ENCODE results near the gene DMD. TPM values are rescaled to one million over a fixed set of nuclear protein-coding genes. Genes with fewer than 3 reads are reported as not detected.
"Not testable (repeated sequence)": the region's sequence is repeated elsewhere in the genome, so short reads cannot be mapped to it uniquely, and the experiment has no call there.

Gene DMD
- total RNA-seq, 2 donors from 2014 or later: 0.43 to 2.0 TPM

DNA sequence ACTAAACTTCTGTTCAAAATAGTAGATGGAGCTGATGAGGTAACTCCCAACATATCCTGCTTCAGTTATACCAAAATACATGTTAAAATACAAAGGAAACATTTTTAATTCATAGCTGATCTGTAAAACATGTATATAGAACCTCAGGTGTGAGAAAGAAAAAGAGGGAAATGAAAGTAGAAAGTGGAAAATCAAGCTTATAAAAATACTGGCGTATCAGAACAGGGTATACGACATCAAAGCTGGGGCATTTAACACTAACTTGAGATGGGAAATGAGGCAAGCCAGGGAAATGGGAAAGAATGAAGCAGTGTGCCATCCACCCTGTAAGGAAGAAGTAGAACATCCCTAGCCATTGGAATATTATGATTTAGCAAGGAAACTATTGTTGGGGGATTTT is 767.5 kb downstream of the DMD start:
- ATAC-seq: no peak
- Mint-ChIP-seq H3K36me3 (no peaks in the 10 kb centered on the region), H3K27ac (no peak overlapping the region), H3K9me3 (peaks cover 6 to 8% of the 10 kb centered on the region in 2 donors)
- DNase-seq (ENCODE audit: low spot score in 2 of 2): no peak

DNA sequence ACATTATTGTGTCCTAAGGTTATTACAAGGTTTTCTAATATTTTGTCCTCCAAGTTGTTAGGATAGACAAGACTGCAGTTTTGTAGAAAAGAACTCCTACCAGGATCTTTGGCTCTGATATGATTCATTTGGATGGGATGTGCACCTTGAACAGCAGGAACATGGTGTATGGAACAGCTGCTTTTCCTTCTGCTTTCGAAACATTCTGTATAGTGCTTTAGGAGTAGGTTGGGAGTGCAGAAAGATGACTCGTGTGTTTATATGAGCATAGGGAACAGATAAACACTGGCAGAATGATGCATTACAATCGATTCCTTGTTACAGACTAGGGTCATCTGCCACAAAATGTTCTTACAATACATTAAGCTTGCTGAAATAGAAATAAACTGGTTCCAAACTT is 790.1 kb downstream of the DMD start:
- Mint-ChIP-seq H3K27ac (no peak overlapping the region), H3K9me3 (peaks cover 0 to 6% of the 10 kb centered on the region in 2 donors), H3K36me3 (no peaks in the 10 kb centered on the region)
- no peak for ATAC-seq
- DNase-seq (ENCODE audit: low spot score in 2 of 2): no peak

DNA sequence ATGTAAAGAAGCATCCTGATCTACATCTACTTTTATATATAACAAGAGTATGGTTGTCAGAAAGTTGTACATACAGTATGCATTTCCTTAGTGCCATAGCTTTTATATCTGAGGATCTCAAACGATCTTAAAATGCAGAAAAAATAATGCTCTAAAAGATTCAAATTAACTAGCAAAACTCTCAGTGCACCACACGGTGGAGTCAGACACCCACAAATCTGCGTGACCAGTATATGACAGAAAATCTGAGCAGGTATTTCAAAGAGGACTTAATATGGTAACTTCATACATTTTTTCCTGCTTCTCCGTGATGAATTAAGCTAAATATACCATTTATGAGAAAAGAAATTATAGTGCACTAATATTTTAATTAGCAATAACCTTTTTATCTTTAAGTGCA is 803.0 kb downstream of the DMD start:
- no peak for DNase-seq (ENCODE audit: low spot score in 2 of 2)
- Mint-ChIP-seq H3K9me3 (no peaks in the 10 kb centered on the region), H3K27ac (no peak overlapping the region), H3K36me3 (no peaks in the 10 kb centered on the region)
- no peak for ATAC-seq

DNA sequence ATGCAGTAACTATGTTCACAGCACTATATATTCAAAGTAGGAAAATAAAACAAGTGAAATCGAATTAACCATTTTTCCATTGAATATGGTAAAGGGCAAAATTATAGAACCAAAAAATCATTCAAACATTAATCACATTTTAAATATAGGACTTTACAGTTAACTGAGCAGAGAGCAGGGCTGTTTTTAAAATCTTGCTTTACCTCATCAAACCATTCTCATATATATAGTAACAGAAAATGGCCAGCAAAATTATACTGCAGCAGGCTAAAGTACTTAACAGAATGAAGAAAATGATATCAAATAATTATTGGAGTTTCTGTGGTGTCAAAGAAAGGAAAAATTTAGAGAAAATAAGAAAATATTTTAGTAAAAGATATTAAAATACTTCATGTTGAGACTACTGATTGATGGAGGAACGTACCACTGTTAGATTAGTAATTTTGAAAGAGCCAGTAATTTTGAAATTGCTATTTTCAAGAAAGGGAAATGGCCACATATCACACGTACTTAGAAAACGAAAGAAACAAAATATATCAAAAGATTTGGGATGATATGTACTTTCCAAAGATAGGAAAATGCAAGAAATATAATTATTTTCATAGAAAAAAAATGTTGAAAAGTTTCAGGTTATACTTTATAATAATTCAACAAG is 813.7 kb downstream of the DMD start:
- no peaks in the 10 kb centered on the region for H3K36me3 Mint-ChIP-seq
- no peak overlapping the region for H3K27ac Mint-ChIP-seq
- no peaks in the 10 kb centered on the region for H3K9me3 Mint-ChIP-seq
- DNase-seq (ENCODE audit: low spot score in 2 of 2) (no peak), ATAC-seq (no peak)

DNA sequence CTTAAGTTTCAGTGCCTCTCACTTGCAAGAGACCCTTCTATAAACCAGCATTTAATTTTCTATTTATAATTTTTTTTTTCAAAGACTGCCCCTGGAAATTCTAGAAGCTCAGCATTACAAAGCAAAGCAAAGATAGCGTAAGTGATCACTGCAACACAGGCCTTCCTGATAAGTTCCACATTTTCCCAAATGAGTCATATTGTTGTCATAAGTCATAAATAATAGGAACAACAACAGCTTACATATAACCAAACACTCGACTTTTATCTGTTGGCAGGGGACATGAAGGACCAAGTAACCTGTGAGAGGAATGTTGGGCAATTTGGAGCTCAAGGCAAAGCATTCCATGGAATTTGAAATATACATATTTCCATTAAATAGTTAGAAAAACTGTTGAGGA is 815.5 kb downstream of the DMD start:
- no peaks in the 10 kb centered on the region for H3K9me3 Mint-ChIP-seq
- no peak for ATAC-seq
- H3K27ac Mint-ChIP-seq: no peak overlapping the region
- H3K36me3 Mint-ChIP-seq: no peaks in the 10 kb centered on the region
- DNase-seq (ENCODE audit: low spot score in 2 of 2): no peak

DNA sequence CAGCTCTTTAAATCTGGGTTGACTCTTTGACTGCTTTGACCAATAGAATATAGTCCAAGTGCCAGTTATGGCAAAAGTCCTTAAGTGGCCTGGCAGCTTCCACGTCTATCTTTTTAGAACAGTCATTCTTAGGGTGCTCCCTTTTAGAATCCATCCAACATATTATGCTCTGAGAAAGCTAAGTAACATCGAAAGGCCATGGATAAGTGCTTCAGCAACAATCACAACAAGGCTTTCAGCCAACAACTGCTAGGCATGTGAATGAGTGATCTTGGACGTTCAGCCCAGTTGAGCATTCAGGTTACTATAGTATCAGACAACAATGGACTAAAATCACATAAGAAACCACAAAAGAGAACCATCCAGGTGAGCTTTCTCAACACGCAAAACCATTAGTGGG is 818.7 kb downstream of the DMD start:
- no peak overlapping the region for H3K27ac Mint-ChIP-seq
- DNase-seq (ENCODE audit: low spot score in 2 of 2) (no peak), ATAC-seq (no peak)
- H3K36me3 Mint-ChIP-seq: no peaks in the 10 kb centered on the region
- H3K9me3 Mint-ChIP-seq: no peaks in the 10 kb centered on the region

DNA sequence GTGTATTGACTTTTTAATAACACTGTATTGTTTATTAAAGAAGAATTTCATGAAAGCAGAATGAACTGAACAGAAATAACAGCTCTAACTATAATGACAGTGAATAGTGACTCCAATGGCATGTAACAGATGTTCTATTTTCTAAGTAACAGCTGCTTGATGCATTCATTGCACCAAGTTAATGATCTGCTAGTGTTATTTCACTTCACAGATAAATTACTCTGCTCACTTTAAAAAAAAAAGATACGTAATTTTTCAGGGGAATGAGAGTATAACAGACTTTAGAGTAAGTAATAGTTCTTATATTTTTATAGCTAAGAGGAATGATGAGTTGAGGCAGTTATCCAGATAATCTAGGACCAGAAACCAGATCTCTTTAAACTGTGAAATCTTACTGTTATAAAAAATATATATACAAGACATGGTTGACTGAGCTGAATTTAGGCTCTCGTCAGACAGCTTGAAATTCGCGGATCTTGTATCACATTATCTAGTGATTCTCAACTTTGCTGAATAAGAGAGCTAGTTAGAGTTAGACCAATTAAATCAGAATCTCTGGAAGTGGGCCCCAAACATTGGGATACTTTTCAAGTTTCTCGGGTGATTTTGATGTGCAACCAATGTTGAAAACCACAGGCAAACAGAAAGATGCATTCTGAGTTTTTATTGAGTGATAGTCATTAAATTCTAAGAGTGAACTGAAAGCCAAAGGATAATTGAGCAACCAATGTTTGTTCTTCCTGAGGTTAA is 840.7 kb downstream of the DMD start:
- DNase-seq (ENCODE audit: low spot score in 2 of 2) (no peak), ATAC-seq (no peak)
- Mint-ChIP-seq H3K36me3 (no peaks in the 10 kb centered on the region), H3K27ac (no peak overlapping the region), H3K9me3 (no peaks in the 10 kb centered on the region)

DNA sequence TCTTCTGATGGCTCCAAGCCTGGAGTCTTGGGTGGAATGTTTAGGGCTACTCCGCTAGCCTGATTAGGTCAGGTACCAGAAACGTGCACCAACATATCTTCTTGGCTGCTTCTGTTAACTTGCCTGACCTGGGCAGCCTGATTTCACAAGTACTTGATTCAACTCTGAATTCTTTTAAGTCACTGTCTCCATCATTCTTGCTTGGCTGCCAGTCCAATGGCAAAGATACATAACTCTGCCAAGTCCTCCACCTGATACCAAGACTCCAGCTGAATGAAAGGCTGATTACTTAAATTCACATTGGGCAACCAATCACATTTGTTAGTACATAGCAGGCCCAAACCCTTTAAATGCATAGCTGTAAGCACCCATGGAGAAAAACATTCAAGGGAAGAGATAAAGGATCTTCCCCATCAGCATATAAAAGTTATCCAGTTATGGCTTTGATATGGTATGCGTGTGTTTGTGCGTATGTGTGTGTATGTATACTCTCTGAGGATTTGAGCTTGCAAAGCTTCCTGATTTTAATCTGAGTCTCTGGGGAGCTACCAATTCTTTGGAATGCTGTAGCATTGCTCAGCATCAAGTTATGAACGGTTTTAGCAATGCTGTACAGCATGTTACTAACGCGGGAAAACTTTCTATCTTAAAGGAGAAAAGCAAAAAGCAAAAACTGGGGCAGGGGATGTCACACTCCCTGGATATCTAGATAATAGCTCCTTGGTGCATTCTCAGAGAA is 917.2 kb downstream of the DMD start:
- no peak for ATAC-seq
- Mint-ChIP-seq H3K27ac (no peak overlapping the region), H3K9me3 (peaks cover 4 to 7% of the 10 kb centered on the region in 2 donors), H3K36me3 (no peaks in the 10 kb centered on the region)
- no peak for DNase-seq (ENCODE audit: low spot score in 2 of 2)

DNA sequence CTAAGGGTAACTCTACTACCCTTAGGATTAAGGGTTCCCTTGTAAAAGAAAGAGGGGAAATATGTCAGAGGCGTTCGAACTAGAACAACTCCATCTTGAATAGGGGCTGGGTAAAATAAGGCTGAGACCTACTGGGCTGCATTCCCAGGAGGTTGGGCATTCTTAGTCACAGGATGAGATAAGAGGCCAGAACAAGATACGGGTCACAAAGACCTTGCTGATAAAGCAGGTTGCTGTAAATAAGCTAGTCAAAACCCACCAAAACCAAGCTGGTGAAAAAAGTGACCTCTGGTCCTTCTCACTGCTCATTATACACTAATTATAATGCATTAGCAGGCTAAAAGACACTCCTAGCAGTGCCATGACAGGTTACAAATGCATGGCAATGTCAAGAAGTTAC is 922.0 kb downstream of the DMD start:
- Mint-ChIP-seq H3K36me3 (no peaks in the 10 kb centered on the region), H3K9me3 (peaks cover 4 to 7% of the 10 kb centered on the region in 2 donors), H3K27ac (no peak overlapping the region)
- no peak for ATAC-seq
- no peak for DNase-seq (ENCODE audit: low spot score in 2 of 2)

DNA sequence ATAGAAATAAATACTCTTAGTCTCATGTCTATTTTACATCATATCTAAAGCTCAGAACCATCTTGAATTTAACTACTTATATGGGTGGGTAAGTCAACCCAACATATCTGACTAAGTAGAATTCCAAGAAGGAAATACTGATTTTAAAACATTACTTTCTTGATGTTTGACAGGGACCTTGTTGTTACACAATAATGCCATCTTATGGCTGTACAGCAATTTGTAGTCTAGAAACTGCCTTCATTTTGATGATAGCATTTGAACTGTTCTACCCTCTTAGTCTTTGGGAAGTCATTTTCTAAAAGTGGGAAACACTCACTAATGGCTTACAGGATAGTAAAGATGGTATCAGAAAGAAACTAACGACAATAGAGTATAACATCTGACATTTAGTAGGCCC is 929.5 kb downstream of the DMD start:
- ATAC-seq (no peak), DNase-seq (ENCODE audit: low spot score in 2 of 2) (no peak)
- Mint-ChIP-seq H3K9me3 (peaks cover 6% of the 10 kb centered on the region in 2 donors), H3K27ac (no peak overlapping the region), H3K36me3 (no peaks in the 10 kb centered on the region)

DNA sequence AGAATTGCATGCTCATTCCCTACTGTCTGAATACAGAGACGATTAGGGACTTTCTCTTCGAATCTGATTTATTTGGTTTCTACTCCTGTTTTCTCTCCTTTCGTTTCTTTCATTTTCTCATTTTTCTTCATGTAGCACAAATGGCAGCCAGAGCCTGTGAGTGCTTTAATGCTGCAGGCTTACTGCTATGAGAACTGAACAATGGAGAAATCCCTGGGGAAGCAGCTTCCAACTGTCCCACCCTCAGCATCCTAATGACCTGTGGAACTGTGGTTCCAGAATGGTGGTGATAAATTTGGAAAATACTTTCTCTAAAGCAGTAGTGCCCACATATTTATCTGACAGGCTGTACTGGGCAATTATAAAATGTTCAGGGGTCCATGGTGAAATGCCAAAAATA is 930.4 kb downstream of the DMD start:
- no peak overlapping the region for H3K27ac Mint-ChIP-seq
- no peak for ATAC-seq
- H3K9me3 Mint-ChIP-seq: peaks cover 6% of the 10 kb centered on the region in 2 donors
- no peak for DNase-seq (ENCODE audit: low spot score in 2 of 2)
- no peaks in the 10 kb centered on the region for H3K36me3 Mint-ChIP-seq

DNA sequence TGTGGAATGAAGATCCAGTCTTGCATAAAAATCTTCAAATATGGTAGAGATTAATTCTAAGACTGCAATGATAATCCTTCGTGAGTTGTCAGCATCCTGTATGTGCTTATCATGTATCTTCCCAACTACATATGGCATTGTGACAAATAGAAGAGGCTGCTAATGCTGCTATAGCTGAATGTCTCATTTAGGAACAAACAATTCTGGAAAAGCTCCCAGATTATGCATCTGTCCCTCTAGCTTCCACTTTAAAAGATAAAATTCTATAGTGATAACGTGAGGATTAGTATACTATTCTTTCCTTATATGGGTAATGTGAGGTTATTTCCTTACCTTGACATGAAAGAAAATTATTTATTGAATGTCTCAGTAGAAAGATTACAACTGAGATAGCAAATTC is 930.9 kb downstream of the DMD start:
- no peak for ATAC-seq
- peaks cover 6% of the 10 kb centered on the region in 2 donors for H3K9me3 Mint-ChIP-seq
- DNase-seq (ENCODE audit: low spot score in 2 of 2): no peak
- no peak overlapping the region for H3K27ac Mint-ChIP-seq
- no peaks in the 10 kb centered on the region for H3K36me3 Mint-ChIP-seq

DNA sequence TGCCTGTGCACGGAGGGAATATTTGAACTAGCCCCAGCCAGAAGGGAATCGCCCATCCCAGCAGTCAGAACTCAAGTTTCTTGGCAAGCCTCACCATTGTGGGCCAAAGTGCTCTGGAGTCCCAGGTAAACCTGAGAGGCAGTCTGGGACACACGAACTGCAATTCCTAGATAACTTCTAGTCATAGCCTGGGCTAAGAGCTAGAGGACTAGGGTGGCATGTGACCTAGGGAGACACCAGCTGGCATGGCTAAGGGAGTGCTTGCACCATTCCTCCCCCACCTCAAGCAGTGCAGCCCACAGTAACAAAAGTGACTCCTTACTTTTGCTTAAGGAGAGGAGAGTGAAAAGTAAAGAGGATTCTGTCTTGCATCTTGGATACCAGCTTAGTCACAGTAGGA is 935.2 kb downstream of the DMD start:
- H3K27ac Mint-ChIP-seq: no peak overlapping the region
- H3K9me3 Mint-ChIP-seq: peaks cover 6 to 11% of the 10 kb centered on the region in 2 donors
- ATAC-seq: no peak
- DNase-seq (ENCODE audit: low spot score in 2 of 2): no peak
- no peaks in the 10 kb centered on the region for H3K36me3 Mint-ChIP-seq

DNA sequence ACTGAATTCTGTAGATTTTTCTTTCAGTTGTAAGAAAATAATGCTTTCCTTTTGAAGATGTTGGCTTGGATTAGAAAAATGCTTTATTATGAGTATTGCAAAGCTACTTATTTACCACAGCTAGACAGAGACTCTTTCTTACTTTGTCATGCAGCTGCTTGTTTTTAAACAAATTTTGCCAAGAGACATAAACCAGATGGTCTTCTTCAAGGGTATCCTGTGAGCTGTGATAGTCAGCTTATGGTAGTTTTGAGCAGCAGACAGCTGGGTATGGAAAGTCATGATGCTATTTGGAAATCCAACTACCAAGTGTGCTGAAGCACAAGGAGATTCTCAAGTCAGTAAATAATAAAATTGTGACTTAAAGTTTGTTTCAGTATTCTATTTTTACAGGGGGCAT is 941.5 kb downstream of the DMD start:
- Mint-ChIP-seq H3K9me3 (peaks cover 0 to under 1% of the 10 kb centered on the region in 2 donors), H3K27ac (no peak overlapping the region), H3K36me3 (no peaks in the 10 kb centered on the region)
- no peak for ATAC-seq
- no peak for DNase-seq (ENCODE audit: low spot score in 2 of 2)

DNA sequence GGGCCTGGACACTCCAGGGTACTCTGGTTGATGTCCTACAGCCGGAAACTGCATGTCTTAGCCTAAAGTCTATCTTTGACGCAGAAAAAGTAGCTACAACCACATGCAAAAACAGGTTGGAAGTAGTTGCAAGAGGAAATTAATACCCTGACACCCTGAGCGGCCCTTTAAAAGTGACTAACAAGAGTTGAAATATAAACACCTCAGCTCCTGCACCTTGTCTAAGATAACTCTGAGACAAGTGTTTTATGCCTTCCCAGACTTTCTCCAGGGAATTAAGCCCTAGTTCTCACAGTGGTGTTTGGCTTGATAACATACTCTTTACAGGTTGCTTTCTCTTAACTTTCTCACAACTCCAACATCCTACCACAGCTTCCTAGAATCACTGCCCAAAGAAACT is 943.1 kb downstream of the DMD start:
- Mint-ChIP-seq H3K9me3 (no peaks in the 10 kb centered on the region), H3K27ac (no peak overlapping the region), H3K36me3 (peaks cover 0 to 4% of the 10 kb centered on the region in 2 donors)
- ATAC-seq (no peak), DNase-seq (ENCODE audit: low spot score in 2 of 2) (no peak)

DNA sequence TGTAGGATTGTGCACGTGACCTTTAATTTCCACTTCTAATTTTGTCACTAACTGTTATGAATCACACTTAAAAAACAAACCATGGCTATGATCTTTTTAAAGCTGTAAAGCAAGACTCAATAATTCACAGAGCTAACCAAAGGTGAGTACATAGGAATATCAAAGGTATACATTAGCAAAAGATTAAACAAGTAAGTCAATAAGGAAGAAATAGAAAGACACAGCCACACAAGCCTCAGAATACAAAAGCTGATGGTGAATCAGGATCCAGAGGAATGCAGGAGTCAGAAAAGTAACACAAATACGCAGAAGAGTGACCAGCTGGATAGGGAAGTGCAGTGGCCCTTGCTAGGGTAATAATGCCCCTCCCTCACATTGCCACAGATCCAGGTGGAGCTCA is 943.6 kb downstream of the DMD start:
- DNase-seq (ENCODE audit: low spot score in 2 of 2): no peak
- Mint-ChIP-seq H3K9me3 (no peaks in the 10 kb centered on the region), H3K36me3 (peaks cover 0 to 4% of the 10 kb centered on the region in 2 donors), H3K27ac (no peak overlapping the region)
- ATAC-seq: no peak

DNA sequence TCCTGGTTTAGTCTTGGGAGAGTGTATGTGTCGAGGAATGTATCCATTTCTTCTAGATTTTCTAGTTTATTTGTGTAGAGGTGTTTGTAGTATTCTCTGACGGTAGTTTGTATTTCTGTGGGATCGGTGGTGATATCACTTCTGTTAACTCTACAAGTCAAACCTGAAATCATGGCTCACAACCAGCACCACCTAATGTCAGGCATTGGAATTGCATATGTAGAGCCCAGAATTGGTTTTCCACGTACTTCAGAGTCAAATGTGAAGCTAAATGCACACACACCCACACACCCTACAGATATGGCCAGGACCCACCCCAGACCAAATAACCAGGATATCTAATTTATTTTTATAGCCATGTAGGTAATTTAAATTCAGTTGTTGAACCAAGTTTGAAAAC is 964.7 kb downstream of the DMD start:
- not testable (repeated sequence) for DNase-seq (ENCODE audit: low spot score in 2 of 2); H3K9me3 Mint-ChIP-seq; H3K36me3 Mint-ChIP-seq; H3K27ac Mint-ChIP-seq; ATAC-seq
